ENCODE data around the gene KCNE4. TPM values are rescaled to one million over a fixed set of nuclear protein-coding genes. Genes with fewer than 3 reads are reported as not detected.

KCNE4 gene, protein sequence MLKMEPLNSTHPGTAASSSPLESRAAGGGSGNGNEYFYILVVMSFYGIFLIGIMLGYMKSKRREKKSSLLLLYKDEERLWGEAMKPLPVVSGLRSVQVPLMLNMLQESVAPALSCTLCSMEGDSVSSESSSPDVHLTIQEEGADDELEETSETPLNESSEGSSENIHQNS
- total RNA-seq = 10 to 100 TPM in 1 of 2 donors, 1 to 10 TPM in 1; 4.8 to 17.3 TPM

DNA sequence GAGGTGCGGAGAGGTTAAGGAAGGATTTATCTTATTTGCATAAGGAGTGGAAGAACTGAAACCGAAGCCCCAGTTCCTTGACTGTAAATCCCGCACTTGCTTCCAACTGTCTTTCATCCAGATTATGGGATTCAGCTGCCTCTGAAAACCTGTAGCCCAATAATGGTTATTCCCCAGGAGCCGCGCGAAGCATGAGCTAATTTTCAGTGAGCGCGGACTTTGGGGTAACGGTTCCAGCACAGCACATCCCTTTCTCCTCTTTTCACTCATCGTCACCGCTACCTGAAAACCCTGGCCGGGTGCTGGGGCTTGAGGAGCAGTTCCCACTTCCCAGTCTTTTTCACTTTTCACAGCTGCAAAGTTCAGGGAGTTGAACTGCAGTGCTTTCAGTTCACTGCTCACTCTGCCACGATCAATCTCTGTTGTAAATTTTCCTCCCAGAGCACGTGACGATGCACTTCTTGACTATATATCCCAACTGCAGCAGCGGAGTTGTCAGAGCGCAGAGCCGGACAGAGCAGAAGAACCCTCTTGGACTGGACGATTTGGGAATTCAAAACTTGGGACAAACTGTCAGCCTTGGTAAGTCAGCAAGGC is at the start of gene KCNE4:
Gene KCNE4, plus strand, starts transcription at position 498 of the 597 bp plus-strand sequence. CDS start 641 bp downstream, outside the sequence.

Other genes starting within 250 kb of the KCNE4 start
- 100 to 1,000 TPM; 363 to 531 TPM for gene ACSL3, start 191.2 kb upstream of the KCNE4 start, total RNA-seq